ENCODE data around the gene FCRL5. TPM values are rescaled to one million over a fixed set of nuclear protein-coding genes. Genes with fewer than 3 reads are reported as not detected.
"Not testable (repeated sequence)": the region's sequence is repeated elsewhere in the genome, so short reads cannot be mapped to it uniquely, and the experiment has no call there.

Gene FCRL5
- total RNA-seq, 2 donors from 2014 or later, result 0.16 TPM; not detected in 1

GRCh38 chr1:157574836-157575235 is 22.5 kb upstream of the FCRL5 start:
- no peak for TF ChIP-seq CTCF (IDR thresholded peaks at IDR 0.05)
- H3K9me3 ChIP-seq, result no peaks in the 10 kb centered on the region
- no peak overlapping the region for H3K4me3 ChIP-seq
- no peaks in the 10 kb centered on the region for H3K4me1 ChIP-seq
- H3K27ac ChIP-seq, result no peak overlapping the region
- DNase-seq (ENCODE audit: low spot score), result no peak
- no peaks in the 10 kb centered on the region for H3K27me3 ChIP-seq
- H3K36me3 ChIP-seq, result no peaks in the 10 kb centered on the region

GRCh38 chr1:157566484-157567300 is 14.4 kb upstream of the FCRL5 start:
- Histone ChIP-seq H3K36me3 (no peaks in the 10 kb centered on the region), H3K4me1 (no peaks in the 10 kb centered on the region), H3K4me3 (no peak overlapping the region), H3K27me3 (no peaks in the 10 kb centered on the region), H3K9me3 (no peaks in the 10 kb centered on the region), H3K27ac (no peak overlapping the region)
- TF ChIP-seq CTCF (IDR thresholded peaks at IDR 0.05), result no peak
- no peak for DNase-seq (ENCODE audit: low spot score)

GRCh38 chr1:157562515-157562914 is 10.2 kb upstream of the FCRL5 start:
- no peak for DNase-seq (ENCODE audit: low spot score)
- no peaks in the 10 kb centered on the region for H3K36me3 ChIP-seq
- no peaks in the 10 kb centered on the region for H3K27me3 ChIP-seq
- no peak overlapping the region for H3K27ac ChIP-seq
- no peaks in the 10 kb centered on the region for H3K4me1 ChIP-seq
- no peak overlapping the region for H3K4me3 ChIP-seq
- TF ChIP-seq CTCF (IDR thresholded peaks at IDR 0.05), result no peak
- H3K9me3 ChIP-seq, result no peaks in the 10 kb centered on the region

- H3K4me3 ChIP-seq, result no peak overlapping the region
- no peak for TF ChIP-seq CTCF (IDR thresholded peaks at IDR 0.05)
- H3K4me1 ChIP-seq, result no peaks in the 10 kb centered on the region
- no peaks in the 10 kb centered on the region for H3K36me3 ChIP-seq
- no peak overlapping the region for H3K27ac ChIP-seq
- DNase-seq (ENCODE audit: low spot score), result no peak
- no peaks in the 10 kb centered on the region for H3K27me3 ChIP-seq
- H3K9me3 ChIP-seq, result no peaks in the 10 kb centered on the region
Measured at GRCh38 chr1:157558119-157558518, 5.8 kb upstream of the FCRL5 start.

- H3K4me3 ChIP-seq; H3K9me3 ChIP-seq; H3K27me3 ChIP-seq; H3K4me1 ChIP-seq; DNase-seq (ENCODE audit: low spot score); H3K36me3 ChIP-seq; H3K27ac ChIP-seq: not testable (repeated sequence)
Measured at GRCh38 chr1:157548081-157548480, 4.2 kb downstream of the FCRL5 start.

GRCh38 chr1:157542676-157543075 is 9.6 kb downstream of the FCRL5 start:
- TF ChIP-seq CTCF (IDR thresholded peaks at IDR 0.05), result no peak
- H3K27ac ChIP-seq, result no peak overlapping the region
- DNase-seq (ENCODE audit: low spot score), result no peak
- H3K9me3 ChIP-seq, result no peaks in the 10 kb centered on the region
- no peaks in the 10 kb centered on the region for H3K27me3 ChIP-seq
- no peaks in the 10 kb centered on the region for H3K36me3 ChIP-seq
- no peaks in the 10 kb centered on the region for H3K4me1 ChIP-seq
- no peak overlapping the region for H3K4me3 ChIP-seq

Data from right atrium auricular region (tissue), 2 donors.